CD4-positive, alpha-beta T cell treated with Interleukin-10 for 1 hour (primary cell): Measurements from ENCODE around the gene BMP5.
"Not testable (repeated sequence)": the region's sequence is repeated elsewhere in the genome, so short reads cannot be mapped to it uniquely, and the experiment has no call there.

ENCODE experiments used
- DNase-seq: peaks from one replicate; pipeline ENCODE4 v3.0.0-alpha.2; 2020

Gene BMP5

DNA sequence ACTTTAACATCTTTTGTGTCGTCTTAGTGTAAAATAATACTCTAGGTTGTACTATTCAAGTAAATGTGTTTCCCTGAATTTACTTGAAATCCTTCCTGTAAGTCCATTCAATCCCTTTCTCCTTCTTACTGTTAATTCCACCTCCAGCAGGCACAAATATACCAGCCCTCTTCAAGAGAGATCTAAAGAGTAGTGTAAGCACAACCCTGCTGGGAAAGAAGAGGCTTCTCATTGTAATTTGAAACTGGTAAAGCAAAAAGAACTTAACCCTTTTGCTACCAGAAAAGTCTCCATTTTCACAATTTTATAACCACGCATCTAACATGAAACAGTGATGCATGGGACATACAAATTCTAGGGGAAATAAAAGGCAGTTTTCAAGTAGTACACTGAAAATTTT is at the start of gene BMP5:
Gene BMP5, minus strand, starts transcription at position 191 of the 400 bp plus-strand sequence. CDS start 725 bp downstream, outside the sequence.
- DNase-seq, result no peak

DNA sequence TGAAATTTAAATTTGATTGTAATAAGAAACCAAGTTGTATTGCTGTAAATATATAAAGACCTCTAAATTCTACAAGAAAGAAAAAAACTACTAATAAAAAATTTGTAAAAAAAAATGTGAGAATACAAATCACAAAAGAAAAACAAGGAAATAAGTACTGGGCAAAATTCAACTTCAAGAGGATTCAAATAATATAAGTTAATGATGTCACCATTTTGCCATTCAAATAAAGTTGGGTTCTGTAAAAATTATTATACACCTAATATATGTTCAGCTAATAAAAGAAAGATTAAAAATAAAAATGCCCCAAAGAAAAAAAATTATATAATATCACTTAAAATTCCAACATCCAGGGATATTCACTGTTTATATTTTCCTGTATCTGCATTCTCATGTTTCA is 47.0 kb upstream of the BMP5 start:
- no peak for DNase-seq

DNA sequence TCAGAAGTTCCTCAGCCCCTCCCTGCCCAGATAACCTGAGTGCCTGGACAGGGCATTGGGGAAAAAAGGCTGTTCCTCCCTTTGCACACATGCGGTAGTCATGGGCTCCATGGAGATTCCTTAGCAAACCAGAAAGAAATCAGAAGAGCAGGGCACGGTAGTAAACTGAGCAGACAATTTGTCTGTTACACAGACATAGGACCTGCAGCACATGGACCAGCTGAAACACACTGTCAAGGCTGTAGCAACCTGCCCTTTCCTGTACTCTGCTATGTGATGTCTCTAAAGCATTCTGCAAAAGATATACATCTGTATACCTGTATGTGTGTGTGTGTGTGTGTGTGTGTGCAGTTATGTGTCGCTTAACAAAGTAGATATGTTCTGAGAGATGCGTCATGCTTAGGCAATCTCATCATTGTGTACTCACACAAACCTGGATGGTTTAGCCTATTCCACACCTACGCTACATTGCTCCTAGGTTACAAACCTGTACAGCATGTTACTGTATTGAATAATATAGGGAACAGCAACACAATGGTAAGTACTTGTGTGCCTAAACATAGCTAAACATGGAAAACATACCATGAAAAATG is 44.4 kb upstream of the BMP5 start:
- no peak for DNase-seq

DNA sequence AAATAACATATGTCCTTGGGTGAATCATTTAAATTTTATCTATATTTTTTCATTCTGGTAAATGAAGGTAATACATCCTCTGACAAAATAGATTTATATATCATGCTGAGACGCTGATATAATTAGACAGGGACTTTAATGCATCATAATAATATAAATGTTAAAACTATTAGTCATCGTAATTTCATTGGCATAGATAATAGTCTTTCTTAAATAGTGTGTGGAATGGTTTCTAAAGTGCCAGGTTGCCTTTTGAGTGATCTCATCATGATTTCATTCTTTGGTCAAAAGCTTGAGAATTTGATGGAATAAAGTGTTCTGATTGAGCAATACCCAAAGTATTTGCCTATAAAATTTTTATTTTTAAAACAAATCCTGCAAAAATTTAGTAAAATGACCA is 43.2 kb upstream of the BMP5 start:
- DNase-seq, result no peak

DNA sequence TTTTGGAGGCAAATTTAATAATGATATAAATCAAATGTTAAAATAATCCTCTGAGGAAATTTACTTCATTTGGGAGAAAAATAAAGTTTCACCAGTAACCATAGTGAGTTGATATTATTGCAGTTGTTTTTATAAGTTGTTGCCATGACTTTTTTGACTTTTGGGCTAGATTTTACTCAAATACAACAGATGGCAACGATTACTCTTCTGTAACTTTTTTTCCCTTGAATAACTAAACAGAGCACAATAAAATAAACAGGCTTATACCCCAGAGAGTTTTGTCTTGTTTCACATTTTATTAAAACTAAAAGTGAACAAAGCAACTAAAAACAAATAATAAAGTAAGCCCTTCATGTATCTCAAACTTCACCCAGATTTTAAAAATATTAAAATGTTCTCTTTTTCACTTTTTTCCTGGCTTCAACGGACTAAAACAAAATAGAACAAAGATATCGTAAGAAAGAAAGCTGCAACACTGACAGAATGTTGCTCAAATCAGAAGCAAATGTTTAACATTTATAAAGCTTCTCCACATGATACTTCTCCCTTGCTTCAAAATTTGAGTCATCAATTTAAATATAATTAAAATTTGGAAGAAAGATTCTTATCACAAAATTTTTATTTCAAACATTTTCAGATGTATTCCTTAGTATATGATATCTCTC is 42.5 kb upstream of the BMP5 start:
- DNase-seq, result no peak

DNA sequence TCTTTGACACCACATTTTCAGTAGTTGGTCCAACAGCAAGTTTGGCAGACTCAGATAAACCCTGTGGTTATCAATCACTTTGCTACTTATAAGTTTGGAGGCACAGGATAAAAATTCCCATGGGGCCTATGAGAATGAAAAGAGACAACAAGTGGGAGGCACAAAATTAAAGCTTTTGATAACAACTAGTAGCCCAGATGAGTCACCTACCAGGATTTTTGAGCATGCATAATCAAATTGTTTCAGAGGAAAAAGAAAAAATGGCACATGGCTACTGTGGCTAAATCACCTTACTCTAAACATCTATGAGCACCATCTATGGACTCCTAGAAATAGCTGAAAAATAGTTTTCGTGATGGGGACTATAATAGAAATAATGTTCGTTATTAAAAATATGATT is 40.8 kb upstream of the BMP5 start:
- DNase-seq, result no peak

DNA sequence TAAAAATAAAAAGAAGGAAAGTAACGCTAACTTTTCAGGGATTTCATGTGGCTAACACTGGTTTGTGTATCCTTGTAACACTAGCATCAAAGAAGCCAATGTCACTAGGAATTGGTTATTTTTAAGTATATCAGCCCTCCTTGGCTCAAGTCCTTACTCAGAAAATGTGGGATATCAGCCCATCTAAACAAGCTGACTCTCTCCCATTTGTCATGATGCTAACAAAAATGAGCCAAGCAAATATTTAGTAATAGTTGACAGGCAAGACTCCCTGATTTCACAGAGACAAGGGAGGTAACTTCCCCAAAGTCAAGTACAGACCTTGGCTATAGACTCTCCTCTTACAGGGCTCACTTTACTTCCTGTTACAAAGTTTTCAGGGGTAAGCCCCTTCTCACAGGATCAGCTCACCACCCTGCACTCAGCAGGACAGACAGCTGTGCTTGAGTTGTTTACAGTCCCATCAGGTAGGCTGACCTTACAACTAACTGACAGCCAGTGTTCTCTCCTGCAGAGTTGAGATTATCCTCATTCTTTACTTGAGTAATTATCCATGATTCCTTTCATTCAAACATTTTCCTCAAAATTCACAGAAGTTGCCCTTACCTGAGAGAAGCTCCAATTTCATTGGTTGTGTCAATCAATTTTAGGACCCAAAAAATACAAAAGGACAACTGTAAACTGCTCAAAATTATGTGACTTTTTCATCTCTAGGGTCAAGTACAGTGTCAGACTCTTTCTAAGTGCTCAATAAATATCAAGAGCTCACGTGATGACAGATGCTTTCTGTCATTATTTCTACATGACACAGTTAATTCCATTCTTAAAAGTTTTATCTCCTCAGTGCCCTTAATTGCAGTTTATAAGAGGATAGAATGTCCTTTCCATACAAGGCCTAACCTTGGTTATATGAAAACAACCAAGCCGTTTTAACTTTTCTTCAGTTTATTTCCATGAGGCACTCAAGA is 38.1 kb upstream of the BMP5 start:
- no peak for DNase-seq

DNA sequence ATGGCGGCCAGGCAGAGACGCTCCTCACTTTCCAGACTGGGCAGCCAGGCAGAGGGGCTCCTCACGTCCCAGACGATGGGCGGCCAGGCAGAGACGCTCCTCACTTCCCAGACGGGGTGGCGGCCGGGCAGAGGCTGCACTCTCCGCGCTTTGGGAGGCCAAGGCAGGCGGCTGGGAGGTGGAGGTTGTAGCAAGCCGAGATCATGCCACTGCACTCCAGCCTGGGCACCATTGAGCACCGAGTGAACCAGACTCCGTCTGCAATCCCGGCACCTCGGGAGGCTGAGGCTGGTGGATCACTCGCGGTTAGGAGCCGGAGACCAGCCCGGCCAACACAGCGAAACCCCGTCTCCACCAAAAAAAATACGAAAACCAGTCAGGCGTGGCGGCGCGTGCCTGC is 35.1 kb upstream of the BMP5 start:
- not testable (repeated sequence) for DNase-seq

DNA sequence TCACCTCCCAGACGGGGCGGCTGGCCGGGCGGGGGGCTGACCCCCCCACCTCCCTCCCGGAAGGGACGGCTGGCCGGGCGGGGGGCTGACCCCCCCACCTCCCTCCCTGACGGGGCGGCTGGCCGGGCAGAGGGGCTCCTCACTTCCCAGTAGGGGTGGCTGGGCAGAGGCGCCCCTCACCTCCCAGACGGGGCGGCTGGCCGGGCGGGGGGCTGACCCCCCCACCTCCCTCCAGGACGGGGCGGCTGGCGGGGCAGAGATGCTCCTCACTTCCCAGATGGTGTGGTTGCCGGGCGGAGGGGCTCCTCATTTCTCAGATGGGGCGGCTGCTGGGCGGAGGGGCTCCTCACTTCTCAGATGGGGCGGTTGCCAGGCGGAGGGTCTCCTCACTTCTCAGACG is 34.5 kb upstream of the BMP5 start:
- DNase-seq, result not testable (repeated sequence)

DNA sequence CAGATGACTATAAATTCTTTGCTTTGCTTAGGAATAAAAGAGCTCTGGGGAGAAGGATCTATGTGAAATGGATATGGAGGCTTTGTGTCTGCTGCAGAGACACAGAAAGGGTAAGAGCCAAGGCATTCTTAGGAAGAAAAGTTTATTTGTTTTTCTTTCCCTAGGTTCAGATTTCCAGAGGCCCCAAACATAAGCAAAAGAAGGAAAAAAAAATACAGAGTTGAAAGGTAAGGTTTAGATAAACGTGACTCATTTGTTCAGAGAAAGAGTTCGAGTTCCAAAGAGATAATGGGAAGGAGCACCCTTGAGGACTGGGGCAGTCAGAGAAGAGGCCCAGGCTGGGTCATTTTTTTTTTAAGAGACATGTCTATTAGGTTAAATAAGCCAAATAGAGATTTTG is 27.4 kb upstream of the BMP5 start:
- DNase-seq, result no peak

DNA sequence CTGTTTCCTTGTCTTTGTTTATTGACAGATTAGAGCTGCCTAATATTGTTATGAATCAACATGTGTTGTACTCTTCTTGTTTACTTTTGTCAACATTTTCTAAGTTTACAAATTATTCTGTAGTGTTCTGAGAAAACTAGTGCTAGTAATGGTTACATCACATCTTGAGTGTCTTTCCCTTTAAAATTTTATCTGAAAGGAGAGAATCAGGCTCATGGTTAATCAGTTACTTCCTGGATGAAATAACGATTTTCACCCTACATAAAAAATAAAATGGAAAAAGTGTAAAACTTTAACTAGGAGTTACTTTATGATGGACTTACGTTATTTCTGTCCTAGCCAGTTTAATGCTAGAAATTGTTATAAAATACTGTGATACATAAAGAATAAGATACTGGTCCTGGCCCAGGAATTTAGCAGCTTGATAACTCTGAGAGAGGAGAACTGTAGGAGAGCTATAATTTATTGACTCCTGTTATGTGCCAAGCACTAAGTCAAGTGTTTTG is 26.4 kb upstream of the BMP5 start:
- no peak for DNase-seq

DNA sequence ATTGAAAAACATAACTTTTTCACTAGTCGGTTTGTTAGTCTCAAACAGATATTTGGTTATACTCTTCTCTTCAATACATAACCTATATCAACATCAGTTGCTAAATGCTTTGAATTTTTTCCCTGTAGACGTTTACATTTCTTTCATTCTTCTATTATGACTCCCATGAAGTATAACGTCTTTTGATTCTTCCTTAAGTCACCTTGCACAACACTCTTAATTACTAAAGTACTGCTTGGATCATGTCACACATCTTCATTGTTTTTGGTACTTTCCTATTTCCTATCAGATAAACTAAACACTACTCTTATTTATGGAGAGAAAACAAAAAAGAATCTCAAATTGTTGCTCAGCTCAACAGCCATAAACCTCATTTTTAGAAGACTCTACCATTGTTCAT is 23.0 kb upstream of the BMP5 start:
- no peak for DNase-seq

DNA sequence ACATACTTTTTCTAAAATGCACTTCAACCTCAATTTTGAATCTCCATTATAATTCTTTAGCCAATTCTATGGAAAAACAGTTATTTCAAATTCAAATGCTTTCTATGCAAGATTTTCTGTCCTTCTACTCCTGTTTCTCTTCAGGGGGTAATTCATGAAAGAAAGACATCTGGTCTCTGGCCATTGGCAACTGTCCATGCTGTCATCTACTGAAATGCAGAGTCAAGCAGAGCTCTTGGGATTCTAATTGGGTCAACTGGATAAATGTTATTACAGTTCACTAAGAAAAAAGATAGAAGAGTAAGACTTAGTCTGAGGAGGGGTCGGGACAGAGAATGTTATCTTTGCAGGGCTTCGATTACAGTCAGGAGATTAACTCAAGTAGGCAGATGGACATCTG is 22.0 kb upstream of the BMP5 start:
- DNase-seq, result no peak

DNA sequence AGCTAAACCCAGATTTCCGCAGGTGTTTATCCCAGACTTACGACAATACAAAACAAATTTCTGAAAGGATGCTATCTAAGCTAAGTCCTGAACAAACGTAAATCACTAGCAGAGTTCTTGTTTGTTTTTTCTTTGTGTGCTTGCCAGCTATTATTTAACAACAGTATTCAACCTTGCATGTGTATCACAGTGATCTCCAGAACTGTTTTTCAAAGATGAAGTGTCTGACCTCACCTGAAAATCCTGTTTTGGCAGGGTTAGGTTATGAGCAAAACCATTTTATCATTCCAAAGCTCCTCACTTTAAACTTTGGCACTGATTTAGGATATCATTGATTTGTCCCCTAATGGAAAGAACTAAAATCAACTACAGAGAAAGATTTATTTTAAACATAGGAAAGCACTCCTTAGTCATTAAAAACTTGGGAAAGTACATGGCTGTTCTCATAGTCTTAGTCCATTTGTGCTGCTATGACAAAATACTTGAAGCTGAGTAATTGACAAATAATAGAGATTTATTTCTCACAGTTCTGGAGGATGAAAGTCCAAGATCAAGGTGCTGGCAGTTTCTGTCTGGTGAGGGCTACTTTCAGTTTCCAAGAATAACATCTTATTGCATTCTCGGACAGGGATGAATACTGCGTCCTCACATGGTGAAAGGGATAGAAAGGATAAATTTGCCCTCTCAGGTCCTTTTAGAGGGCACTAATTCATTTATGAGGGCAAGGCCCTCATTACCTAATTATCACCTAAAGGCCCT is 20.8 kb upstream of the BMP5 start:
- no peak for DNase-seq

DNA sequence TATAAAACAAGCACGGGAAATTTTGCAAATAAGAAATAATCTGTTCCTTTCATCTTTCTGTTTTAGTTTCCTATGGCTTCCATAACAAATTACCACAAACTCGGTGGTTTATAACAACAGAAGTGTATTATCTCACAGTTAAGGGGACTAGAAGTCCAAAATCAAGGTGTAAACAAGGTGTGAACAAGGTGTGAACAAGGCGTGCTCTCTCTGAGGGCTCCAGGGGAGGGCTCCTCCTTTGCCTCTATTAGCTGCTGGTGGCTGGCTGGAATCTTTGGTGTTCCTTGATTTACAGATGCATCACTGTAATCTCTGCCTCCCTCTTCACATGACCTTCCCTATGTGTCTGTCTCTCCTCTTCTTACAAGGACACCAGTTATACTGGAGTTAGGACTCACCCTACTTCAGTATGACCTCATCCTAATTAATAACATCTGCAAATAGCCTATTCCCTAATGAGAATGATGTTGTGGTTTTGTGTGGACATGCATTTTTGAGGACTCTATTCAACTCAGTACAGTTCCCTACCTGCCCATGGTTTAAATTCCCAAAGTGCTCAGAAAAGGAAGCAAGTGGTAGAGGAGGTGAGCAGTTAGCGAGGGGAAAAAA is 17.5 kb upstream of the BMP5 start:
- DNase-seq, result no peak

DNA sequence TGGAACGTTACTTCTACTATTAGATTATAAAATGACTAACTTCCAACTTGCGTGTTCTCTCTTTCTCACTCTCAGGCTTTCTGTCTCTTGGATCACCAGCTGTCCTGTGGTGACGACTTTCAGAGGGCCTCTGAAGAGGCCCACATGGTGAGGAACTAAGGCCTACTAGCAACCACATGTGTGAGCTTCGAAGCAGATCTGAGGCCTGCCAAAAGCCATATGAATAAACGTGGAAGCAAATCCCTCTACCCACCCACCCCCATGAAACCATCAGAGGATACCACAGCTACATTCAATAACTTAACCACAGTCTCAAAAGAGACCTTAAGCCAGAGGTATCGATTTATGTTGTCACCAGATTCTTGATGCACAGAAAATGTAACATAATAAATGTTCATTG is 13.5 kb upstream of the BMP5 start:
- no peak for DNase-seq

DNA sequence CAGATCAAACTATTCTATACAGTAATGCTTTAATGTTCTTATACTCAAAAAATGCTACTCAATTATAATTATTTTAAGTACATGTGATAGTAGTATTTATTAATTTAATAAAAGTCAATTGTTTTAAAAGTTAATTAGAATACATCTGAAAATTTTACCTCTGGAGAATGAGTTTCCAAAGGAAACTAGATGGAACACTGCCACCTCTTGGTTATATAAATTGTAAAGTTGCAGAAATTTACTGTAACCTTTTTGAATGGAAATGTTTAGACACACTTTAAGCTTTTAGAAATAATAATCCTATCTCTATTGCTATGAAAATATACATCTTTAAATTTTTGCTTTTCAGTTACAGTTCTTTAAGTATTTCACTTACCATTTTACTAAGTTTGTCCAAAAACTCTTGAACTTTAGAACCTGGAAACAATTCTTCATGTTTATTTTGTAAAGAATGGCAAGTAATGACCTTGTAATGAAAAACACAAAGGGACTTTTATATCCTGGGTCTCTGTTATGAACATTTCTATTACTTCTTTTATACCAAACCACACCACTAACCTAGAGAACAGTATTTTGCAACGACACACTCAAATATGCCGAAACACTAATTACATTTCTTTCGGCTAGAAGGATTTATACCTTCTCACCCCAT is 10.9 kb upstream of the BMP5 start:
- DNase-seq, result no peak

DNA sequence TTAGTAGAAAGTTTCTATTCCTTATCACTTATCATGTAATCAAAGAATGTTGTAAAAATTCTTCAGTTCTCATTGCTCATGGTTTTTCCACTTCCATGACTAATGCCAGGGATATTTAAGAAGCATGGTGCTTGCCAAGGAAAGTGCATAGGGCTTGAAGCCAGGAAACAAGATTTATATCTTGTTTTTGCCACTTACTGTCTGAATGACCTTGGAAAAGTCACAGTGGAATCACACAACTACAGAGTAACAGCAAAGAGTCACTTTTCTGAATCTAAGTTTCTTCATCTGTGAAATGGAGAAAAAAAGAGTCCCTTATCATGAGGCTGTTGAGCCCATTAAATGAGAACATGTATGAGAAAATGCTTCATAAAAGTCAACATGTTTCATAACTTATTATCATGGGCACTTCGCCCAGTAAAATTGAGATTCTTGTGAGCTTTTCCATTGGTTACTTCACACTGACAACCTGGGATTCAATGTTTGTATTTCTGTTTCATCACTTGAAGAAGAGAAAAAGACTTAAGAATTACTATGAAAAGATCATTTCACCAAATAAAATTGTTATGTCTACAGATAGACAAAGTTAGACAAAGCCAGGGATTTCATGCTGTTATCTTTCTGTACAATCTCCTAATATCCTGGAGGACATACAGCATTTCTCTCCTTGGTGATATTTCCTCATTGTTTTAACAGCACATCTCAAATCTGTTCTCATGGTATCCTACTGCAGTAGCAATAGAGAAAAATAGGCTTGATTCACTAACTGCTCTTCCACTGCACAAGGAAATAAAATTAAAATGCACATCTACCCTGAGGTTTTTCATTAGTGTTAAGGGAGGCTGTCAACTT is 7.6 kb upstream of the BMP5 start:
- DNase-seq, result no peak

DNA sequence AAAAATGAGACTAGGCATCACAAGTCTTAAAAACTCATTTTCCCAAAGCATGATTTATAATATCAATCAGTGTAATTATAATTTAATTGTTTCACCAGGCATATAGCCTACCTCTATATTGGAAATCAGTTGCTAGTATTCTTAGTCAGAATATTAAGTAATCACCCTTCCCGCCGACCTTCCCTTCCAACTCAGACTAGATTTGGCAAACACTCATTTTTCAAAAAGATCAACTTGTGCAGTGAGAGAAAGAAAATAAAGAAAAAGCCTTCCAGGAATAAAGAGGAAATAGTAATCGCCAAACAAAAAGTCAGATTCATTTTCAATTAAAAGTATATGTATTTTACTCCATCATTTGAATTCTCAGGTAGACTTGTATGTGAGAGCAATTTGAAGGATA is 1.9 kb upstream of the BMP5 start:
- DNase-seq, result no peak

DNA sequence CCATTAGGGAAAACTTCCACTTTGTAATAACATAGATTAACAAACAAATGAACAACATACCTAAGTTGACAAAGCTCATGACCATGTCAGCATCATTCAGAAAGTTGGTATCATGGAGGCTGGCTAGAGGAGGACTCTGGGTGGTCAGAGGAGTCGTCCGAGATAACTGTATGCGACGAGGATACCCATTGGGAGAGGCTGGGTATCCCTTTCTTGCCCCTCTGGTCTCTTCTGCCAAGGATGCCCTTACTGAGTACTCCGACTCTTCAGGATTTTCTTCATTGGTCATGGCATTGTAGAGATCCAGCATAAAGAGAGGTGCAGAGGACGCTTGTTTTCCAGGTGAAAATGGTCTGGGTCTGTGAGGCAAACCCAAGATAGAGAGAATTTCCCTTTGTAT is 1.1 kb downstream of the BMP5 start:
- DNase-seq, result no peak

DNA sequence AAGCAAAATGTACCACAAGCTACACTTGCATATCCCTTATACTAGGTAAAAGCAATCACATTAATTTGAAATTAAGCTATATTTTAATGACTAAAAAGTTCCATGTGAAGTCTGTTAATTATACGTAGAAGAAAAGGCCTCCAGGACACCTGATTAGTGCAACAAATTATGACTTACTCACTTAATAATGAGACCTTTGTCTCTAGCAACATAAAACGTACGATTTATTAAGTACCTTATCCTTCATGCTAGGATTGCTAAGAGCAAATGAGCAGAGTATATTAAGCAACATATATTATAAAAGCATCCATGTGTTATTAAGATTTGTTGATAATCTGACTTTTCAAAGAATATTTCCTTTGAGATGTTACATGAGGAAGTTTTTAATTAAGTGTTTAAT is 2.5 kb downstream of the BMP5 start:
- no peak for DNase-seq
